DMS79 treated with DMSO at 0.1 percent for 48 hours (cell line): ENCODE results near the gene KCNN2.
"Not testable (repeated sequence)": the region's sequence is repeated elsewhere in the genome, so short reads cannot be mapped to it uniquely, and the experiment has no call there.

ENCODE experiments used
- DNase-seq: peaks from one replicate; lab custom pipeline; 2025; lab: John Stamatoyannopoulos, UW

KCNN2 gene

GRCh38 chr5:114419959-114420358 lies 58.1 kb downstream of the KCNN2 start:
- DNase-seq: no peak

- no peak for DNase-seq
These were observed 65.3 kb downstream of the KCNN2 start for GRCh38 chr5:114427204-114427603.

GRCh38 chr5:114430532-114430931 lies 68.7 kb downstream of the KCNN2 start:
- no peak for DNase-seq

GRCh38 chr5:114432684-114433083 lies 70.8 kb downstream of the KCNN2 start:
- DNase-seq: not testable (repeated sequence)

- DNase-seq: no peak
These were observed 72.7 kb downstream of the KCNN2 start for GRCh38 chr5:114434396-114435219.

GRCh38 chr5:114435220-114435481 lies 73.3 kb downstream of the KCNN2 start:
- DNase-seq: no peak

- DNase-seq: no peak
These were observed 74.0 kb downstream of the KCNN2 start for GRCh38 chr5:114435885-114436299.

- no peak for DNase-seq
These were observed 76.1 kb downstream of the KCNN2 start for GRCh38 chr5:114437936-114438335.

GRCh38 chr5:114438471-114438870 lies 76.6 kb downstream of the KCNN2 start:
- no peak for DNase-seq

GRCh38 chr5:114447084-114447773 lies 85.4 kb downstream of the KCNN2 start:
- no peak for DNase-seq

- DNase-seq: no peak
These were observed 86.6 kb downstream of the KCNN2 start for GRCh38 chr5:114448481-114448880.

- no peak for DNase-seq
These were observed 88.1 kb downstream of the KCNN2 start for GRCh38 chr5:114449860-114450421.

GRCh38 chr5:114450437-114450836 lies 88.6 kb downstream of the KCNN2 start:
- no peak for DNase-seq

GRCh38 chr5:114458726-114459125 lies 96.9 kb downstream of the KCNN2 start:
- no peak for DNase-seq

- DNase-seq: no peak
These were observed 105.3 kb downstream of the KCNN2 start for GRCh38 chr5:114467171-114467570.

GRCh38 chr5:114467729-114468128 lies 105.9 kb downstream of the KCNN2 start:
- no peak for DNase-seq

GRCh38 chr5:114469372-114469771 lies 107.5 kb downstream of the KCNN2 start:
- DNase-seq: no peak

- DNase-seq: no peak
These were observed 109.7 kb downstream of the KCNN2 start for GRCh38 chr5:114471529-114471928.

- DNase-seq: no peak
These were observed 111.7 kb downstream of the KCNN2 start for GRCh38 chr5:114473541-114473940.

- DNase-seq: no peak
These were observed 116.0 kb downstream of the KCNN2 start for GRCh38 chr5:114477816-114478334.

- DNase-seq: no peak
These were observed 138.9 kb downstream of the KCNN2 start for GRCh38 chr5:114500756-114501155.

- no peak for DNase-seq
These were observed 142.7 kb downstream of the KCNN2 start for GRCh38 chr5:114504560-114504959.

GRCh38 chr5:114524221-114524620 lies 162.4 kb downstream of the KCNN2 start:
- DNase-seq: no peak
